B cell (primary cell): ENCODE results near the gene EFNA1. TPM values are rescaled to one million over a fixed set of nuclear protein-coding genes. Genes with fewer than 3 reads are reported as not detected.

ENCODE experiments used
- ATAC-seq: fragments of 200-7000 bp; cut with Tn5 transposase; one replicate; pipeline ENCODE4 v1.10.0; 2021; ENCODE audit warnings: low read depth, mild to moderate bottlenecking, moderate number of reproducible peaks, moderate library complexity
- CTCF ChIA-PET: fragments of 350-600 bp; sonication (Branson Sonifier 250); formaldehyde crosslinking; loops from one replicate; lab custom pipeline; 2021; ENCODE audit warnings: antibody characterized with exemption, inconsistent platforms; lab: Charles Lee
- POLR2A ChIA-PET: fragments of 350-600 bp; sonication (Branson Sonifier 250); formaldehyde crosslinking; loops from one replicate; lab custom pipeline; 2021; ENCODE audit warnings: antibody characterized with exemption; lab: Charles Lee
- DNase-seq: peaks from one replicate; pipeline ENCODE4 v3.0.0; 2013
- H2AFZ ChIP-seq: 2 replicates; pipeline ENCODE4 v1.6.1; 2012; ENCODE audit warnings: mild to moderate bottlenecking, low read depth, low read length; ENCODE audit not compliant: insufficient read depth, poor library complexity, severe bottlenecking
- H3K27ac ChIP-seq, 2 donors: 1 replicate in 1 of 2; 2 replicates in 1 of 2; pipeline ENCODE4 v1.5.1; 2012 to 2013; ENCODE audit warnings: low read length in 2 of 2, mild to moderate bottlenecking in 2 of 2, moderate library complexity in 1 of 2
- H3K27me3 ChIP-seq, 4 experiments: fragments of 200-600 bp in 1 of 4; sonication (generic) in 1 of 4; replicated peaks in 1 of 4; 1 replicate in 2 of 4; 2 replicates in 2 of 4; pipeline versions ENCODE4 v1.6.1 to v1.7.0; 2013 to 2016; ENCODE audit warnings: low read length in 3 of 4, mild to moderate bottlenecking in 2 of 4, mixed read lengths in 1 of 4, moderate library complexity in 1 of 4; ENCODE audit not compliant: insufficient read depth in 4 of 4, control insufficient read depth in 3 of 4; ENCODE audit errors: control extremely low read depth in 1 of 4
- H3K36me3 ChIP-seq, 2 experiments: replicated peaks in 1 of 2; 1 replicate in 1 of 2; 2 replicates in 1 of 2; pipeline versions ENCODE4 v1.6.1 to v1.7.1; 2013; ENCODE audit warnings: low read length in 1 of 2; ENCODE audit not compliant: insufficient read depth in 2 of 2, control insufficient read depth in 1 of 2; ENCODE audit errors: control extremely low read depth in 1 of 2, extremely low read depth in 1 of 2
- H3K4me1 ChIP-seq, 2 donors: fragments of 200-600 bp in 1 of 2; sonication (generic) in 1 of 2; 1 replicate in 1 of 2; 2 replicates in 1 of 2; pipeline versions ENCODE4 v1.5.1 to v1.6.1; 2013 to 2017; ENCODE audit warnings: low read length in 2 of 2; ENCODE audit not compliant: control insufficient read depth in 2 of 2, insufficient read depth in 2 of 2
- H3K4me2 ChIP-seq: replicated peaks from 2 replicates; pipeline ENCODE3; 2012; ENCODE audit warnings: mild to moderate bottlenecking, low read depth, low read length; ENCODE audit not compliant: poor library complexity, severe bottlenecking
- H3K4me3 ChIP-seq, 5 experiments: fragments of 200-600 bp in 1 of 5; sonication (generic) in 1 of 5; 1 replicate in 3 of 5; 2 replicates in 2 of 5; pipeline versions ENCODE4 v1.5.1 to v1.7.0; 2011 to 2016; ENCODE audit warnings: low read length in 4 of 5, mild to moderate bottlenecking in 4 of 5, low read depth in 2 of 5, control low read depth in 1 of 5, moderate library complexity in 1 of 5; ENCODE audit not compliant: insufficient read depth in 1 of 5; ENCODE audit errors: control extremely low read depth in 1 of 5, extremely low read depth in 1 of 5
- H3K79me2 ChIP-seq: fragments of 200-600 bp; sonication (generic); one replicate; pipeline ENCODE4 v1.6.0; 2016; ENCODE audit warnings: low read length; ENCODE audit not compliant: control insufficient read depth, insufficient read depth
- H3K9ac ChIP-seq: fragments of 200-600 bp; sonication (generic); 2 replicates; pipeline ENCODE4 v1.6.1; 2017; ENCODE audit warnings: mild to moderate bottlenecking, low read length, moderate library complexity
- H3K9me3 ChIP-seq, 3 donors: one replicate each; pipeline versions ENCODE4 v1.6.1 to v1.7.1; 2013; ENCODE audit warnings: low read length in 2 of 3; ENCODE audit not compliant: control insufficient read depth in 2 of 3, insufficient read depth in 1 of 3; ENCODE audit errors: control extremely low read depth in 1 of 3
- H4K20me1 ChIP-seq: 2 replicates; pipeline ENCODE4 v1.6.0; 2012; ENCODE audit warnings: mild to moderate bottlenecking, low read length; ENCODE audit not compliant: insufficient read depth, control insufficient read depth, poor library complexity, severe bottlenecking
- H3K27ac Mint-ChIP-seq: one replicate; pipeline ENCODE4 v1.8.0; 2021; ENCODE audit warnings: mixed read lengths
- H3K27me3 Mint-ChIP-seq: one replicate; pipeline ENCODE4 v1.8.0; 2021; ENCODE audit warnings: mixed read lengths
- H3K4me1 Mint-ChIP-seq: one replicate; pipeline ENCODE4 v1.8.0; 2021; ENCODE audit warnings: mixed read lengths
- H3K4me3 Mint-ChIP-seq: one replicate; pipeline ENCODE4 v1.8.0; 2021; ENCODE audit warnings: mixed read lengths
- H3K9me3 Mint-ChIP-seq: one replicate; pipeline ENCODE4 v1.8.0; 2022; ENCODE audit warnings: mixed read lengths; ENCODE audit not compliant: insufficient read depth
- EZH2 ChIP-seq: IDR thresholded peaks from 2 replicates; pipeline ENCODE4 v1.6.1; 2012; ENCODE audit warnings: borderline replicate concordance, low read depth, mild to moderate bottlenecking, moderate library complexity, low read length; ENCODE audit not compliant: insufficient read depth, poor library complexity, severe bottlenecking
- WGBS: methylation state at CpG from one replicate; pipeline ENCODE4 v1.1.5; 2013; ENCODE audit warnings: missing lambda C conversion rate; ENCODE audit not compliant: insufficient coverage; 5-methylcytosine and 5-hydroxymethylcytosine counted together
- intact Hi-C: fragments of 100-400 bp; cut with micrococcal nuclease; formaldehyde crosslinking; loops from one replicate; pipeline ENCODE4 v1.10.0; 2022
- polyA plus RNA-seq: library from polyadenylated mRNA; depleted of rRNA; stranded (reverse); fragments of >200 nt; gene quantifications from 2 replicates; pipeline ENCODE4 v1.2.3, GENCODE V29; 2012
- total RNA-seq, 2 donors: library from RNA; stranded (reverse); fragments of 120-200 nt in 1 of 2; gene quantifications; 1 replicate in 1 of 2; 2 replicates in 1 of 2; pipeline versions ENCODE4 v1.2.3 to v1.2.4, GENCODE V29; 2013 to 2022
- TF ChIP-seq, protein P1 (sequence below): fragments of 200-600 bp; IDR thresholded peaks from one replicate; pipeline ENCODE4 v1.8.0; 2022; ENCODE audit warnings: antibody characterized with exemption, mild to moderate bottlenecking

EFNA1 gene
- total and polyA plus RNA-seq, 2 donors (not counting 1 experiment from before 2014, with no cell fraction given) = 0.28 TPM; not detected in 1

- Histone ChIP-seq H4K20me1 (peaks cover 8% of the 10 kb centered on the region), H3K9me3 (peaks cover 0 to 7% (median 0%) of the 10 kb centered on the region in 3 donors), H3K27ac (no peak overlapping the region), H3K27me3 (peaks cover 0 to 54% (median 27%) of the 10 kb centered on the region in 4 experiments), H3K4me1 (peaks cover 34 to 36% of the 10 kb centered on the region in 2 donors), H3K79me2 (no peaks in the 10 kb centered on the region), H3K36me3 (no peaks in the 10 kb centered on the region), H3K4me3 (peak overlapping the region; percentile 13 to 58 (median 48)), H3K9ac (peak overlapping the region; percentile 64), H2AFZ (peak overlapping the region; percentile 71), H3K4me2 (peak overlapping the region; percentile 98)
- Mint-ChIP-seq H3K4me1 (peaks cover 34% of the 10 kb centered on the region), H3K27ac (peak overlapping the region; percentile 26), H3K27me3 (peaks cover 48% of the 10 kb centered on the region), H3K4me3 (peak overlapping the region; percentile 79), H3K9me3 (no peaks in the 10 kb centered on the region)
- no peak for ATAC-seq
- 3% methylated on average over 10 of the region's 17 CpGs for WGBS
- peak; percentile 37 for DNase-seq
- intact Hi-C loops = loop anchor here (1.0 to 5.0 kb wide), 3 partner anchors 12 to 39 kb away; partner anchors contain the start of gene DPM3
- ChIA-PET CTCF (interaction anchor here (0.7 to 3.2 kb wide), 8 partner anchors 24 to 46 kb away, joined by 3 to 15 read pairs (median 4); partner anchors contain the start of gene KRTCAP2), POLR2A (interaction anchor here (0.5 to 1.1 kb wide), 2 partner anchors 15 to 45 kb away, joined by 3 read pairs; partner anchors contain the start of gene KRTCAP2)
- TF ChIP-seq, protein P1, sequence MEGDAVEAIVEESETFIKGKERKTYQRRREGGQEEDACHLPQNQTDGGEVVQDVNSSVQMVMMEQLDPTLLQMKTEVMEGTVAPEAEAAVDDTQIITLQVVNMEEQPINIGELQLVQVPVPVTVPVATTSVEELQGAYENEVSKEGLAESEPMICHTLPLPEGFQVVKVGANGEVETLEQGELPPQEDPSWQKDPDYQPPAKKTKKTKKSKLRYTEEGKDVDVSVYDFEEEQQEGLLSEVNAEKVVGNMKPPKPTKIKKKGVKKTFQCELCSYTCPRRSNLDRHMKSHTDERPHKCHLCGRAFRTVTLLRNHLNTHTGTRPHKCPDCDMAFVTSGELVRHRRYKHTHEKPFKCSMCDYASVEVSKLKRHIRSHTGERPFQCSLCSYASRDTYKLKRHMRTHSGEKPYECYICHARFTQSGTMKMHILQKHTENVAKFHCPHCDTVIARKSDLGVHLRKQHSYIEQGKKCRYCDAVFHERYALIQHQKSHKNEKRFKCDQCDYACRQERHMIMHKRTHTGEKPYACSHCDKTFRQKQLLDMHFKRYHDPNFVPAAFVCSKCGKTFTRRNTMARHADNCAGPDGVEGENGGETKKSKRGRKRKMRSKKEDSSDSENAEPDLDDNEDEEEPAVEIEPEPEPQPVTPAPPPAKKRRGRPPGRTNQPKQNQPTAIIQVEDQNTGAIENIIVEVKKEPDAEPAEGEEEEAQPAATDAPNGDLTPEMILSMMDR = no peak
- TF ChIP-seq EZH2 = no peak
Observed at GRCh38 chr1:155127967-155128754, 485 bp downstream of the EFNA1 start.
